HepG2 (cell line): Measurements from ENCODE around the gene COL9A3. TPM values are rescaled to one million over a fixed set of nuclear protein-coding genes. Genes with fewer than 3 reads are reported as not detected.
A peak's percentile ranks its signal among the peaks of the same experiment; 100 is the strongest.

Experiments
- ARHGAP35 ChIP-seq: sonication (generic); formaldehyde crosslinking; IDR thresholded peaks from 2 replicates; pipeline ENCODE4 v1.9.0; 2022; ENCODE audit warnings: mild to moderate bottlenecking, inconsistent platforms, moderate library complexity, missing genetic modification reagents, borderline replicate concordance
- CENPT ChIP-seq: sonication (generic); formaldehyde crosslinking; IDR thresholded peaks from 2 replicates; pipeline ENCODE4 v1.8.0; 2022; ENCODE audit warnings: low read depth, mild to moderate bottlenecking, moderate library complexity, missing genetic modification reagents
- FOXA3 ChIP-seq: IDR thresholded peaks from 2 replicates; pipeline ENCODE4 v1.6.1; 2016; ENCODE audit warnings: missing genetic modification reagents, missing compliant biosample characterization
- HIVEP1 ChIP-seq: sonication (generic); formaldehyde crosslinking; IDR thresholded peaks from 2 replicates; pipeline ENCODE4 v1.4.0; 2020; ENCODE audit warnings: mild to moderate bottlenecking, missing genetic modification reagents
- HMGA1 ChIP-seq: sonication (generic); formaldehyde crosslinking; conservative IDR thresholded peaks from 2 replicates; pipeline ENCODE4 v1.4.0; 2020; ENCODE audit warnings: missing genetic modification reagents
- HOXA9 ChIP-seq: sonication (generic); formaldehyde crosslinking; IDR thresholded peaks from 2 replicates; pipeline ENCODE4 v1.8.1; 2022; ENCODE audit warnings: missing genetic modification reagents, mild to moderate bottlenecking, moderate library complexity, borderline replicate concordance
- NR3C1 ChIP-seq: sonication (generic); formaldehyde crosslinking; IDR thresholded peaks from 2 replicates; pipeline ENCODE4 v1.4.0; 2020; ENCODE audit warnings: missing genetic modification reagents
- PAX8 ChIP-seq: sonication (generic); formaldehyde crosslinking; IDR thresholded peaks from 2 replicates; pipeline ENCODE4 v1.8.0; 2022; ENCODE audit warnings: mild to moderate bottlenecking, missing genetic modification reagents, borderline replicate concordance
- RELA ChIP-seq: sonication (generic); formaldehyde crosslinking; IDR thresholded peaks from 2 replicates; pipeline ENCODE4 v1.4.0; 2020; ENCODE audit warnings: missing genetic modification reagents
- SMAD3 ChIP-seq: sonication (generic); formaldehyde crosslinking; IDR thresholded peaks from 2 replicates; pipeline ENCODE4 v1.4.0; 2020; ENCODE audit warnings: missing genetic modification reagents
- SP4 ChIP-seq: sonication (generic); formaldehyde crosslinking; IDR thresholded peaks from 2 replicates; pipeline ENCODE4 v1.8.1; 2023; ENCODE audit warnings: mild to moderate bottlenecking, missing genetic modification reagents
- THRA ChIP-seq: sonication (generic); formaldehyde crosslinking; IDR thresholded peaks from 2 replicates; pipeline ENCODE4 v1.4.0; 2020; ENCODE audit warnings: missing genetic modification reagents, borderline replicate concordance
- ZBTB7B ChIP-seq: sonication (generic); formaldehyde crosslinking; IDR thresholded peaks from 2 replicates; pipeline ENCODE4 v1.4.0; 2020; ENCODE audit warnings: missing genetic modification reagents
- ZGPAT ChIP-seq: IDR thresholded peaks from 2 replicates; pipeline ENCODE4 v1.6.1; 2016; ENCODE audit warnings: mild to moderate bottlenecking
- ZNF20 ChIP-seq: sonication (generic); formaldehyde crosslinking; IDR thresholded peaks from 2 replicates; pipeline ENCODE4 v1.4.0; 2020; ENCODE audit warnings: mild to moderate bottlenecking, moderate library complexity, missing genetic modification reagents
- ZNF318 ChIP-seq: sonication (generic); formaldehyde crosslinking; IDR thresholded peaks from 2 replicates; pipeline ENCODE4 v1.4.0; 2020; ENCODE audit warnings: mild to moderate bottlenecking, missing genetic modification reagents
- ZNF776 ChIP-seq: sonication (generic); formaldehyde crosslinking; IDR thresholded peaks from 2 replicates; pipeline ENCODE4 v1.4.0; 2020; ENCODE audit warnings: mild to moderate bottlenecking, missing genetic modification reagents
- ZNF781 ChIP-seq: sonication (generic); formaldehyde crosslinking; IDR thresholded peaks from 2 replicates; pipeline ENCODE4 v1.5.1; 2020; ENCODE audit warnings: borderline replicate concordance, mild to moderate bottlenecking, missing genetic modification reagents; ENCODE audit errors: not compliant biosample characterization
- polyA plus RNA-seq, 8 experiments: library from polyadenylated mRNA; depleted of rRNA in 3 of 8; stranded (reverse) in 7 of 8; unstranded in 1 of 8; fragments of >200 nt; fragmentation: Illumina TruSeq in 4 of 8; extraction: Trizol in 4 of 8; gene quantifications; 2 replicates each; pipeline versions ENCODE4 v1.2.1 to v1.2.3, GENCODE V29; 2011 to 2016; ENCODE audit warnings: low read depth in 4 of 8, missing spikeins in 1 of 8, mixed read lengths in 1 of 8; ENCODE audit not compliant: insufficient read depth in 1 of 8
- total RNA-seq, 5 experiments: library from RNA; depleted of rRNA; stranded (reverse); fragments of >200 nt; fragmentation: Illumina TruSeq; extraction: Trizol; gene quantifications; 2 replicates each; pipeline ENCODE4 v1.2.3, GENCODE V29; 2016; ENCODE audit warnings: low read depth in 1 of 5

The COL9A3 gene
- total and polyA plus RNA-seq, 2 of the 13 experiments (the other 11 are each of a cell fraction or from before 2014, with no cell fraction given), result 155 to 204 TPM

- TF ChIP-seq ZNF318 (CRISPR knock-in tag) (no peak; the same call in 1 of the 2 replicates), ZNF781 (no peak), ZNF20 (CRISPR knock-in tag) (no peak), ZGPAT (no peak), CENPT (CRISPR knock-in tag) (peak; percentile 34; the same call in 1 of the 2 replicates), HIVEP1 (CRISPR knock-in tag) (no peak), RELA (CRISPR knock-in tag) (no peak), ZNF776 (no peak), HOXA9 (CRISPR knock-in tag) (no peak), SP4 (CRISPR knock-in tag) (peak; percentile 3), HMGA1 (no peak), THRA (CRISPR knock-in tag) (no peak), FOXA3 (peak; percentile 4; the same call in 1 of the 2 replicates), ARHGAP35 (CRISPR knock-in tag) (no peak), SMAD3 (CRISPR knock-in tag) (no peak), PAX8 (CRISPR knock-in tag) (no peak), ZBTB7B (CRISPR knock-in tag) (peak; percentile 62; the same call in 1 of the 2 replicates), NR3C1 (CRISPR knock-in tag) (no peak)
These were observed 1.5 kb upstream of the COL9A3 start (continued) for GRCh38 chr20:62815066-62815991.
